CD4-positive, alpha-beta T cell treated with Interferon alpha-2 for 1 hour (primary cell): ENCODE measurements around the gene RALBP1.

ENCODE experiments used
- DNase-seq, 2 donors: peaks; one replicate each; pipeline ENCODE4 v3.0.0-alpha.2; 2020 to 2022

Gene RALBP1

DNA sequence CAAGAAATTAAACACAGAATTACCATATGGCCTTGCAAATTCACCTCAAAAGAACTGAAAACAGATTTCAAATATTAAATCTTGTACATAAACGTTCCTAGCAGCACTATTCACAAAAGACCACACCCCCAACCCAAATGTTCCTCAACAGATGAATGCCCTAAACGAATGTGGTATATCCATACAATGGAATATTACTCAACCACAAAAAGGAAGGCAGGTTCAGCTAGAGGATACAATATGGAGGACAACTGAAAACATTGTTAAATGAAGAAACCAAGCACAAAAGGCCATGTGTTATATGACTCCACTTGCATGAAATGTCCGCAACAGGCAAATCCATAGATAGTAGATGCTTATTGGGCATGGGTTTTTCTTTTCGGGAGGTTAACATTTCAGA lies 77.3 kb downstream of the RALBP1 start:
- no peak for DNase-seq

DNA sequence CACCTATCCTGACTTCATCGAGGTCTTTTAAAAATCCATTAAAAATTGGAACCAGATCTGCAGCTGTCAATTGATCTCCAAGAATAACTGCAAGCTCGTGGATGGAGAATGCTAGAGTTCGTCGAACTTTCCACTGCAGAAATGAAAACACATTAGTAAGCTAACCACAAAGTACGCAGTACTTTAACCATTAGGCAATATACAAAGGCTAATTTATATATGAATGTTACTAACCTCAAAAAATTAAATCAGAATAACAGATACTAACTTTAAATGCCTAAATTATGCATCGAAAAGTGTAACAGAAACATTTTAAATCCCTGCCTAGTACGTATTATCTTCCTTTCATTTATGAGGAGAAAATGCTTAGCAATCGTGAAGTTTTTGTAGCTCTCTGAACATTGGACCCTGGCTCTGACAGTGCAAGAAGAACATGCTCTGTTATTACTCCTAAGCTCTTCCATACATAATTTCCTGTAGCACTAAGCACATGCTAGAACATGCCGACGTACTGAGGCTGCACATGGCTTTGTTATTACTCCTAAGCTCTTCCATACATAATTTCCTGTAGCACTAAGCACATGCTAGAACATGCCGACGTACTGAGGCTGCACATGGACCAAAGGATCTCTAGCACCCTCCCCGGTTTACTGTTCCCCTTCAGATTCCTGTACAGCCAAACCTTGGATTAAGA lies 82.1 kb downstream of the RALBP1 start:
- no peak for DNase-seq

DNA sequence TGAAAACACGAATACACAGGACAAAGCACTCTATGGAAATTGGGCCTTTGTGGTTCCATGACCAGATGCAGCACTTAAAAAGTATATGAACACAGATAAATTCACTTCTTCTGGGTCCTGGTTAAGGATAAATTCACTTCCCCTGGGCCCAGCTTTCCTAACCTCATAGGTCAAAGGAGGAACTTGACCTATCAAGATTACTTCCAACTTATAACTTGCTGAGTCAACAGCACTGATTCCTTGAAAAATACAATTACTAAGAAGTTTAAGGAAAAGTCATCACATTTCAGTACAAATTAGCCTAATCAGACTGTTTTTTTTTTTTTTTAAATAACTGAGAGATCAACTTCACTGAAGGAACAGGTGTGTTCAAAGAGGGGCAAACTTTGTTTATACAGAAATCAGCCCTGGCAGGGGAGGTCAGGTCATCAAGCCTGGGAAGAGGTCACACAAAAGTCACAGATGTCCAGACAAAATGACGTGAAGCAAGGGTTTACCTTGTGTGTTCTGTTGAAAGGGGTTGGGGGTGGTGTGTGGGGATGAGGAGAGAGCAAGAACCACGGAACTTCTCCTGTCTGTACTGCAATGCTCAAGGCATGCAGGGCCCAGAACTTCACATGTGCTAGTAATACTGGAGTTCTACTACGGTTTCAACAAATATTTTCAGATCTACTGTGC lies 83.2 kb downstream of the RALBP1 start:
- no peak for DNase-seq

DNA sequence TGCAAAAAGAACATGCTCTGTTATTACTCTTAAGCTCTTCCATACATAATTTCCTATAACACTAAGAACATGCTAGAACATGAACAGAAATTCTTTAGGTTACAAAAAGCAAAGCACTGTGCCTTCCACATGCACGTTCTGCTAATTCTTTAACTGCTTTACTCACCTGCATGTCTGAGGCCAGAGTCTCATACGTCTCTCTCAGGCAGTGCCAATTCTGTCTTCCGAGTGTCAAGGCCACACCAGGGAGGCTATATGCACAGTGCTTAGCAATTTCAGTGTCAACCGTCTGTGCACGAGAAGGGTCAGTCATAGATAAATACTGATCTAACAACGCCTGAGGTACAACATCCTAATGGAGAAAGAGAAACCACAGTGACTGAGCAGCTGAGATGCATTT lies 83.9 kb downstream of the RALBP1 start:
- no peak for DNase-seq

DNA sequence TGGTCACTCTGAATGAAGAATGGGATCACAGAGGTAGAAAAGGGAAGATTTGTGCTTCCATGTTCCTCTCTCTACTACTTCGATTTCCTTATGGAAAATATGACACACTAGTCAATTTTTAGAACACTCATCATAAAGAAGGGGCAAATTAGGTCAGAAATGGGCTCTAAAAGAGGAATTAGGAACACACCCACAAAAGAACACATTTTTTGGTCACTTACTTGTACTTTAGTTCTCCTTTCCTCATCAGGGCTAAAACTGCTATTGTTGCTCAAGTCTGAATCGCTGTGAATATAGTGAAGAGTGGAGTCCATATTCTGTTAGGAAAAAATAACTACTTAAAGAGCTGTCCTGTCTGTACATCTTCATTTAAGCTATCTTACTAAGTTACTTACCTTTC lies 86.4 kb downstream of the RALBP1 start:
- DNase-seq, result no peak

DNA sequence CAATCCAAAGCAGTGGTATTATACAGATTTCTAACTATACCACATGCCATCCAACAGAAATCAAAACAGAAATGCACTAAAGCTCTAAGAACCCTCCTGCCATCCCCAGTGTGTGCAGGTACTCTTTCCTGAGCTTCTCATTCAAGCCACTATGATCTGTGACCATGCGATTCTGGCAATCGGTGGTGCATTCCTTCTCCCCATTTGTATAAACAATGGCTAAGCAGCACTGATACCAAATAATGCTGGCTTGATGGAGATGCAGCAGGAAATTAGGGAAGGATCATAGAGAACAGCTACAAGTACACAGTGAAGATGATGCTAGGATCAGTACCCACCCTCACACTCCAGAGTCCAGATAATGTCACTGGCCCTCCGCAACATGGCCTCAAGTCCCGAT lies 87.3 kb downstream of the RALBP1 start:
- DNase-seq, result no peak

DNA sequence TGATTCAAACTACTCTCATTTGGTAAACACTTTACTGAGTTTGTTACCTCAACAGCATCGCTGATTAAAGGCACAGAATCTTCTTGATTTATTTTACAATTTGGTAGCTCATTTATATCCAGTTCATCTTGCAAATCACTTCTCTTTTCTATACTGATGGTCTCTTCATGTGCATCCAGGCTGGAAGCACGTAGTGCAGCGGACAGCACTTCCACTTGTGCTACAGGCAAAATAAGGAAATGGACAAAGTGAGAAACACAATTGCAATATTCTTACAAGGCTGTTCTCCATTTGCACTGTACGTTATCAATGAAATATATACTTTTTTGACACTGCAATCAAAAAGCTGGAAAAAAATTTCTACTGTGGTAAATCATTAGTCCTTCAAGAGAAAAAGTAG lies 88.0 kb downstream of the RALBP1 start:
- DNase-seq, result no peak

DNA sequence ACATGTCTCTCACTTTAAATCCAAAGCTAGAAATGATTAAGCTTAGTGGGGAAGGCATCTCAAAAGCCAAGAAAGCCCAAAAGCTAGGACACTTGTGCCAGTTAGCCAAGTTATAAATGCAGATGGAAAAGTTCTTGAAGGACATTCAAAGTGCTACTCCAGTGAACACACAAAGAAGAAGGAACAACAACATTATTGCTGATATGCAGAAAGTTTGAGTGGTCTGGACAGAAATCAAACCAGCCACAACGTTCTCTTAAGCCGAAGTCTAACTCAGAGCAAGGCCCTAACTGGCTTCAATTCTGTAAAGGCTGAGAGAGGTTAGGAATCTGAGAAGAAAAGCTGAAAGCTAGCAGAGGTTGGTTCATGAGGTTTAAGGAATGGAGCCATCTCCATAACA lies 90.1 kb downstream of the RALBP1 start:
- DNase-seq, result no peak

DNA sequence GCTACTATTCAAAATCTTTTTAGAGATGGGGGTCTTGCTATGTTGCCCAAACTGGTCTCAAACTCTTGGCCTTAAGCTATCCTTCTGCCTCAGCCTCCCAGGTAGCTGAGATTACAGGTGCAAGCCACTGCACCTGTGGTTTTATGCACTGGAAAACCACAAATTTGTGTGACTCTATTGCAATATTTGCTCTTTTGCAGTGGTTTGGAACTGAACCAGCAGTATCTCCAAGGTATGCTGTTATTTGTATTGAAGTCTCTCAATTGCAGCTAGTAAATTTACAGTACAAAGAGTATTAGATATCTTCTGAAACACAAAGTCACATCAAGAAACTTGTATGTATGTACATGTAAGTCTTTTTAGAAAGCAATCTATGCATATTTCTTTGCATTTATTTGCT lies 92.9 kb downstream of the RALBP1 start:
- DNase-seq, result no peak

DNA sequence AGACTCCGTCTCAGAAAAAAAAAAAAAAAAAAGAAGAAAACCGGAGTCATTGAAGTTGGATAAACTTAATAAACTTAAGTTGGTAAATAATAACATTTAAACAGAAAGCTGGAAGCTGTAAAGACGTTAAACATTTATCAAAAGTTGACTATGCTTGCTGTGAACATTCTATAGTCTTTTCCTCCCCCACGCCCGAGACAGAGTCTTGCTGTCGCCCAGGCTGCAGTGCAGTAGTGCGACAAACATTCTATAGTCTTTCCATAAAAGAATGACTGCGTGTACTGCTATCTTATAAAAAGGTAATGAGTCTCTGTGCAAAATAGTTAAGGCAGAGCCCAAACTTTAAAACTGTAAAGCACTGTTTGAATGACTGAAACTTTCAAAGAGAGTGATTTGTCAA lies 93.9 kb downstream of the RALBP1 start:
- DNase-seq, result no peak

DNA sequence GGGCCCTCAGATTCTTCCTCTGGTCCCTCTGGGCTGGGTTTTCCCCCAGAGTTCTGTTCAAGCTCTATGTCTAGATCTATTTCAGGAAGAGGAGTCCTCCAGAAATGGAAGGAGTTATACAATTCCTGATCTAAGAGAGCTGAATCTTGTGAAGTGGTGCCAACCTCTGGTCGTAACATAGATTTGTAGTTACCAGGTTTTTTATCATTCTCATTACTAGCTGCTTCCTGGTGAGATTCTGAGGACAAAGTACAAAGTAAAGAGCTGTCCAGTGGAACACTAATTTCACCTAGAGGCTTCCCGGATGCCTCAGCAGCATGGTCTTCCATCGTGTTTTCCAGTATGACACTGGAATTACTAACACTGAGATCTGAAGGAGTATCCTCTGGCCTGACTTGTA lies 94.9 kb downstream of the RALBP1 start:
- no peak for DNase-seq

DNA sequence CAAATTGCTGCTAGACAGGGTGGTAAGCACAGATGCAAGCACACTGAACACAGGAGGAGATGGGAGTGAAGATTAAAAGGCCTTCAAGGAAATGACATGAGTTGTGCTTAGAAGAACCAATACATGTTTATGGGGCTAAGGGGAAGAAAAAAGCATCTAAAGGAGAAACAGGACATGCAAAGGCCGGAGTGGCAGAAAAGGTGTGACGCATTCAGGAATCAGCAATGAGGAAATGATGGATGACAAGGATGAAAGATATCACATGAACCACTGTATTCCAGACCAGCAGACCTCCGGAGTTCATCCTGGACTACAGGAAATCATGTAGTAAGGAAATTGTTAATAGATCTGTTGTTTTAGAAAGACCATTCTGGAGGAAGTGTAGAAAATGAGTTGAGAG lies 96.2 kb downstream of the RALBP1 start:
- no peak for DNase-seq

DNA sequence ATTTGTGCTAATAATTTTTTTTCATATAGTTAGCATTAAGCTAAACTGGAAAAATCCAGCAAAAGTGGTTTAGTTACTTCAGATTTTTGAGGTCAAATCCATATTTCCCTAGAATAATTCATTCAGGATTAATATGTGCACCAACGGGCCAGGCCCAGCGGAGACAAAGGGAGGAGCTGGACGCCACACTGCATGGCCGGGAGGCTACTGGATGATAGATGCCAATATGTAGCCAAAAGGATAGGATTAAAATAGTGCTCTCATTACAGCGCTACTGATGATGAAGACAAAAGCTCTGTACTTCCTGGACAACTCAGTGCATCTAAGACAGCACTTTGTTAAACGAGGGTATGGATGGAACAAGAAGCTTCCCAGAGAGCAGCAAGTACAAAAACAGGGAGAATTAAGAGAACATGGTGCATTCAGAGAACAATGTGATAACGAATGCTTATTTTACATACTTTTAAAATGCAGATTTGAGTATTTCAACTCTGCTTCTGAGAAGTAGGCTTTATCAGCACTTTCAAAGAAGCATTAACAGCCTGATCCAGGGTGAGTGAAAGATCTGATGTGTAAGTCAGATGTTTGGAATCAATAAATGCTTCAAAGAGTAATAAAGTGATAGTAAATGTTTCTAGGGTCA lies 99.3 kb downstream of the RALBP1 start:
- no peak for DNase-seq

DNA sequence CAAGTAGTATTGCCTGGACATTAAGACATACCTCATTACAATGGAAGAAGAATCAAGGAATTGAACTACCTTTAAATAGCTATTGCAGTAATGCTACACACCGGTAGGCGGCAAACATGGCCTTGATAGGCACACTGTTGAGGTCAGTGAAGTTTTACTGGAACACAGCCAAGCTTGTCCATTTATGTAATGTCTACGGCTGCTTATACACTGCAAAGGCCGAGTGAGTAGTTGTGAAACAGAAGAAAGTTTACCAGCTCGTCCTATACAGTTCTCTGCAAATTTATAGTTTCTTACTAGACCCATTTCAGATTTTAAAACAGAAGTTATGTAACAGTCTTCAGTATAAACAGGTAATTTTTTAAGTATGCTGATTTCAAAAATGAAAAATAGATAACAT lies 100.2 kb downstream of the RALBP1 start:
- peak; percentile 35 to 41 for DNase-seq

DNA sequence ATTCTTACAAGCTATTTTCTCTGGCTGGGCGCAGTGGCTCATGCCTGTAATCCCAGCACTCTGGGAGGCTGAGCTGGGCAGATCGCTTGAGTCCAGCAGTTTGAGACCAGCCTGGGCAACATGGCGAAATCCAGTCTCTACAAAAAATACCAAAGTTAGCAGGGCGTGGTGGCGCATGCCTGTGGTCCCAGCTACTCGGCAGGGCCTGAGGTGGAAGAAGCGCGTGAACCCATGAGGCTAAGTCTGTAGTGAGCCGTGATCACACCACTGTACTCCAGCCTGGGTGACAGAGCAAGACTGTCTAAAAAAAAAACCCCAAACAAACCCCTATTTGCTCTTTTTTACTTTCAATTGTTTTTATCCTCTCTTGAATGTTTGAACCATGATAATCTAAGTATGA lies 102.0 kb downstream of the RALBP1 start:
- DNase-seq, result no peak

DNA sequence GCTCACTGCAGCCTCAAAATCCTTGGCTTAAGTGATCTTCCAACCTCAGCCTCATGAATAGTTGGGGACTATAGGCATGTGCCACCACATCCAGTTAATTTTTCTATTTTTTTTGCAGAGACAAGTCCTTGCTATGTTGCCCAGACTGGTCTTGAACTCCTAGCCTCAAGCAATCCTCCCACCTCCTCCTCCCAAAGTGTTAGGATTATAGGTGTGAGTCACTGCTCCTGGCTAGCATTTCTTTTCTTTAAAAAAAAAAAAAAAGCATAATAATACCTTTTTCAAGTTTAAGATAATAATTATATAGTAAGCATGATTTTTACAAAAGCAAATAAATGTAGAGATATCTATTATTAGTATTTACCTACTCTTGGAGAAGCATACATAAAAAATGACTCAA lies 103.0 kb downstream of the RALBP1 start:
- no peak for DNase-seq

DNA sequence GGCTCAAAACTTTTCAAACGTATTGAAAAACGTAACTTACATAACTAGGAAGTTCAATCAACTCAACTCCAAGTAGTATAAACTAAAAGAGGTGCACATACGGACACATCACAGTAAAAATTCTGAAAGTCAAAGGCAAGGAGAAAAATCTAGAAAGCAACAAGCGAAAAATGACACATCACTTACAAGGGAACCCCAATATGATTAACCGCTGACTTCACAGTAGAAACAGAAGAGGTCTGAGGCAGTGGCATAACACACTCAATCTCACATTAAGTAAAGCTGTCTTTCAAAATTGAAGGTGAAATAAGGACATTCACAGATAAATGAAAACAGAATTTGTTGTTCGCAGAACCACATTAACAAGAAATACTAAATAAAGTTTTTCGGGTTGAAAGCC lies 106.4 kb downstream of the RALBP1 start:
- no peak for DNase-seq

DNA sequence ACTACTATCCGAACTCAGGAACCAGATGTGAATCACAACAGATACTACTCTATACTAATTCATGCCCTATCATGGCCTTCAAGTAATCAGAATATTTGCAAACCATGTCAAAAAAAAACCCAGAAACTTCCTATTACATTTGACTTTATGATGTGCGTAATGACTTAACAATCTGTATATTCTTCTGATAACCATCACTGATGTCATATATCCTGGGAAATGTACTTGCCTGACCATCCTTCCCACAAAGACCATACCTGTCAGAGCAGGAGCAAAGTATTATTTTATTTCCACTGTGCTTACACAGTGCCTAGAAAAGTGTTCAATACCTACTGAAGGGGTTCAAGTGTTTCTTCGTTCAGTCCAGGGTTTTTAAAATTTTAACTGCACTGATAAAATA lies 111.5 kb downstream of the RALBP1 start:
- no peak for DNase-seq
